GM21423 (cell line): Measurements from ENCODE around the gene SH3RF3.
"Not testable (repeated sequence)": the region's sequence is repeated elsewhere in the genome, so short reads cannot be mapped to it uniquely, and the experiment has no call there.

ENCODE experiments used
- ATAC-seq: cut with Tn5 transposase; IDR thresholded peaks from one replicate; pipeline ENCODE4 v1.9.1; 2021; ENCODE audit warnings: mild to moderate bottlenecking, moderate library complexity; ENCODE audit not compliant: unreplicated experiment

SH3RF3 gene

GRCh38 chr2:109214651-109215371 is 85.8 kb downstream of the SH3RF3 start:
- no peak for ATAC-seq

DNA sequence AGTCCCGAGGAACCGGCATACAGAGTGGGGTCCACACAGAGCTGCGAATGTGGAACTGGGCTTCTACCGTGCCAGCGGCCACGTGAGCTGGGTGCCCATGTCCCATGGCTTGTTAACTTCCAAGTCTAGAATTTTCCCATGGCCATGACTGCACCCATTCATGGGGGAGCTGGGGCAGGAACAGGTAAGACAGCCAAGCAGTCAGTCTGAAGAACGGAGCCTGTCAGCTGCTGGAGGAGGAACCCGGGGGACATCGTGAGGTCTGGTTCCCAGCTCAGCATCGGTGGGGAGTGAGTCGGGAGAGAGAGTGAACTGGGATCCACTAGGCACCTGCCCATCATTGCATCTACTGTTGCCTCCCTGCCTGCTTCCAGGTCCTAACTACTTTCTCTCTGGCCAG is 86.9 kb downstream of the SH3RF3 start:
- no peak for ATAC-seq

DNA sequence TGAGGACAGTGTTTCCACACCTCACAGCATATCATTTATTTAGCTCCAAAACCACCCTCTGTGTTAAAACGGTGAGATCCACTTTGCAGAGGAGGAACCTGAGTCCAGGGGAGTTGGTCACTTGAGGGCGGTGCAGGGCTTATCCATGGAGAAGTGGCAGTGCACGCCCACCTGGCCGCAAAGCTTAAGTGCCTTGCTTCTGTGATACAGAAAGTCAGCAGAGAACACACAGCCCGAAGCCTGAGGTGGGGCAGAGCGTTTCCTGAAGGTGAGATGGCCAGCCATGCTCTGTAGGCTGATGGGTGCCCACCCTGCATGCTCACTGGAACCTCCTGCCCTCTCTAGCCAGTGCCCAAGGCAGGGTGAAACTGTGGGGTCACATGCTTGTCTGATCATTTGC is 87.3 kb downstream of the SH3RF3 start:
- no peak for ATAC-seq

- no peak for ATAC-seq
Measured at GRCh38 chr2:109217362-109218086, 88.5 kb downstream of the SH3RF3 start.

GRCh38 chr2:109218087-109218791 is 89.2 kb downstream of the SH3RF3 start:
- ATAC-seq, result peak; percentile 34

GRCh38 chr2:109218792-109219126 is 89.8 kb downstream of the SH3RF3 start:
- no peak for ATAC-seq

DNA sequence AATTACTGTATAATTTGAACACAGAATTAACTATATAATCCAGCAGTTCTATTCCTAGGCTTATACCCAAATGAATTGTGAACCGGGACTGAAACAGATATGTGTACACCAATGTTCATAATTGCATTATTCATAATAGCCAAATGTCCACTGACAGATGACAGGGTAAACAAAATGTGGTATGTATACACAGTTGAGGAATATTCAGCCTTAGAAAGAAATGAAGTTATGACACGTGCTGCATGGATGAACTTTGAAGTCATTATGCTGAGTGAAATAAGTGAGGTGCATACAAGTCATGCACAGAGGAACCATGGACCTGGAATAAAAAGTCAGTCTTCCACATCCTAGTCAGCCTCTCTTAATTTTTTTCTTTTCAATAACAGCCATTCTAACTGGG is 91.9 kb downstream of the SH3RF3 start:
- no peak for ATAC-seq

DNA sequence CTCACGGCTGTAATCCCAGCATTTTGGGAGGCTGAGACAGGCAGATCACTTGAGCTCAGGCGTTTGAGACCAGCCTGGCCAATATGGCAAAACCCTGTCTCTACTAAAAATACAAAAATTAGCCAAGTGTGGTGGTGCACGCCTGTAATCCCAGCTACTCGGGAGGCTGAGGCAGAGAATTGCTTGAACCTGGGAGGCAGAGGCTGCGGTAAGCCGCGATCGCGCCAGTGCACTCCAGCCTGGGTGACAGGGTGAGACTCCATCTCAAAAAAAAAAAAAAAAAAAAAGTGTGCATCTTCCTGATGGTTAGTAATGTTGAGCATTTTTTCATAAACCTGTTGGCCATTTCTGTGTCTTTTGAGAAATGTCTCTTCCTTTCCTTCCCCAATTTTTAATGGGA is 92.3 kb downstream of the SH3RF3 start:
- not testable (repeated sequence) for ATAC-seq

GRCh38 chr2:109222422-109222821 is 93.4 kb downstream of the SH3RF3 start:
- no peak for ATAC-seq

GRCh38 chr2:109222825-109223471 is 93.9 kb downstream of the SH3RF3 start:
- ATAC-seq, result no peak

DNA sequence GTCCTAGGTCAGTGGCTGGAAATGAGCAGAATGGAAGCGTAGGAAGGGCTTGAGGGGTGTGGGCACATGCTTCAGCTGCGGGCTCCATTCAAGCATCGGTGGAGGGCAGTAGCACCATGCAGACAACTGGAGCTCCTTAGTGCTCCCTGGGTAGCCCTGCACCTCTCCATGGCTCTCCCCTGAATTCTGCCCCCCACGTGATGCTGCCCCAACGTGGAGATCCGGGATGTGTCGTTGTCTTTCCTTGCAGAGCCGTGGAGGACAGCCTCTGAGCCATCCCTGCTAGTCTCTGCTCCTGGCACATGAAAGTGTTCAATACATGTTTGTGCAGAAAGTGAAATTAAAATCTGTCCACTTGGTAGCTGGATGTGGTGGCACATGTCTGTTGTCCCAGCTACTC is 94.5 kb downstream of the SH3RF3 start:
- ATAC-seq, result no peak

GRCh38 chr2:109224341-109224740 is 95.3 kb downstream of the SH3RF3 start:
- not testable (repeated sequence) for ATAC-seq

- no peak for ATAC-seq
Measured at GRCh38 chr2:109225170-109225782, 96.3 kb downstream of the SH3RF3 start.

- no peak for ATAC-seq
Measured at GRCh38 chr2:109226128-109226527, 97.1 kb downstream of the SH3RF3 start.

DNA sequence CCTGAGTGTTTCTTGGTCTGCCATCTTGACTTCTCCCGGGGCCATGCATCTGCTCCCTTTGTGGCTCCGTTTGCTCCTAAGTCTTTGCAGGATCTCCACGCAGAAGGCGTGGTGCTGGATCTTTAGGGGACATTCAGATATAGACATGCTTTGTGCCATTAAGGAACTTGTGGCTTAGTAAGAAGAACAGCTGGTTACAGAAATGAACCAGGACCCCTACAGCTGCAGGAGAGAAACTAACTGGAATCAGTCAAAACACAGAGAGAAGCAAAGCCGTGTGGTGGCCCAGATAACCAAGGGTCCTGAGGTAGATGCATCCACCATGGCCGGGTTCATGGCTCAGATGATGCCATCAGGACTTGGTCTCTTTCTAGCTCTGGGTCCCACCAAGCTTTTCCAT is 97.6 kb downstream of the SH3RF3 start:
- no peak for ATAC-seq

DNA sequence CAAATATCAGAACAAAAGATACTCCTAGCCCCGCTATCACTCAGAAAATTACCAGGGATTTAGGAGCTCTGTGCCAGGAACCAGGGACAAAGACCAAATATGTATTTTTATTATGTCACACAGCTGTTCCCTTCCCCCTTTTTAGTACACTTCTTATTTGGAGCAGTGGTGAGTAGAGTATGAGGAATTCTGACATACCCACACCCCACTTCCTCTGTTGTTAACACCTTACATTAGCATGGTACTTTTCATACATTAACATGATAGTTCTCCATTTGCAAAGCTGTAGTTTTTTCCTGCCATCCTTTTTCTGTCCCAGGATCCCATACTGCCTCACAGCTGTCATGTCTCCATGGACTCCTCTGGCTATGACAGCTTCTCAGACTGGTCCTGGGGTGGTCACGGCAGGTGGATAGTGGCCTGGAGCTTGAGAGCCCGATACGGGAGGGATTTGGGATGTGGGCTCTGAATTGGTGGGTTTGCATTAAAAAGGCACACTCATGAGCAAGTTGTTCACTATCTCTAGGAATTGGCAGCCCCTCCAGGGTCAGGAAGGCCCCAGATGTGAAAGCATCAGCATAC is 100.2 kb downstream of the SH3RF3 start:
- no peak for ATAC-seq

GRCh38 chr2:109230941-109231420 is 102.0 kb downstream of the SH3RF3 start:
- ATAC-seq, result no peak

GRCh38 chr2:109231428-109231827 is 102.4 kb downstream of the SH3RF3 start:
- ATAC-seq, result no peak

DNA sequence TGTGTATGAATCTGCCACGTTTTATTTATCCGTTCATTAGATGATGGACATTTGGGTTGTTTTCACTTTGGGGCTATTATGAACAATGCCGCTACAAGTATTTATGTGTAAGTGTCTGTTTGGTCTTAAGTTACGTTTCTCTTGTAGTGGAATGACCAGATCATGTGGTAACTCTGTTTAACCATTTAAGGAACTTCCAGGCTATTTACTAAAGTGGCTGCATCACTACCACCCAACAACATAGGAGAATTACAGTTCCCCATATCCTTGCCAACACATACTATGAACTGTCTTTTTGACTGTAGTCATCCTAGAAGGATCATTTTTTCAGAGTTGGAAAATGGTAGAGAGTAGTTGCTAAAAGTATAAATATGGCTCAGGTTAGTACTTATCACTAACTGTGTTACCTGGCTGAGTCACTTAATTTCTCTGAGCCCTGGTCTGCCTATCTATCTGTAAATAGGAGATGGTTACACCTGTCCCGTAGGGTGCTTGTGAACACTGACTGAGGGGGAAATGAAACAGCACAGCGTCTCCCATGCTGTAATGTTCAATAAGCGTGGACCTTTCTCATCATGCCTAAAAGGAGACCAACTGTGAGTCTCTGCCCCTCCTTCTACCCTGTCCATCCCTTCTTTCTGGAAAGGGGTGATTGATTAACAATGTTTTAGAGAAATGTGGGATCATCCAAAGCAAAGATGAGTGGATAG is 103.1 kb downstream of the SH3RF3 start:
- no peak for ATAC-seq

DNA sequence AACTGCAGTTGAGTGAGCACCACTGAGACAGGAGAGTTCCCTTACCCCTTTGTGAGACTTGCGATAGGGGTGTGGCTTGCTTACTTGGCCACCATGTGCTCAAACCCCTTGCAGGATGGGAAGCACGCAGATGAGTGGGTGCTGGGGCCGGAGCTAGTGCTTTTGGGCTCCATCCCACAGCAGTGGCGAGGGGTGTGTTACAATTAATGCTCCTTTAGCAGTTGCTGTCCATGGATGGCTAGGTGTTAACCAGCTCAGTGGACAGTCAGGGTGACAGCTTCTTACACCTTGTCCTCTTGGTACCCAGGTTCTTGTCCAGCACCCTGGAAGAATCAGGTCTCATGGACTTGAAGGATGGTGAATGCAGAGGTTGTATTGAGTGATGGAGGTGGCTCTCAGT is 103.9 kb downstream of the SH3RF3 start:
- no peak for ATAC-seq
